ENCODE measurements around the gene DNAJB14. TPM values are rescaled to one million over a fixed set of nuclear protein-coding genes. Genes with fewer than 3 reads are reported as not detected.
"Not testable (repeated sequence)": the region's sequence is repeated elsewhere in the genome, so short reads cannot be mapped to it uniquely, and the experiment has no call there.

The DNAJB14 gene
- 10 to 100 TPM; 43.4 to 45.1 TPM for total RNA-seq

DNA sequence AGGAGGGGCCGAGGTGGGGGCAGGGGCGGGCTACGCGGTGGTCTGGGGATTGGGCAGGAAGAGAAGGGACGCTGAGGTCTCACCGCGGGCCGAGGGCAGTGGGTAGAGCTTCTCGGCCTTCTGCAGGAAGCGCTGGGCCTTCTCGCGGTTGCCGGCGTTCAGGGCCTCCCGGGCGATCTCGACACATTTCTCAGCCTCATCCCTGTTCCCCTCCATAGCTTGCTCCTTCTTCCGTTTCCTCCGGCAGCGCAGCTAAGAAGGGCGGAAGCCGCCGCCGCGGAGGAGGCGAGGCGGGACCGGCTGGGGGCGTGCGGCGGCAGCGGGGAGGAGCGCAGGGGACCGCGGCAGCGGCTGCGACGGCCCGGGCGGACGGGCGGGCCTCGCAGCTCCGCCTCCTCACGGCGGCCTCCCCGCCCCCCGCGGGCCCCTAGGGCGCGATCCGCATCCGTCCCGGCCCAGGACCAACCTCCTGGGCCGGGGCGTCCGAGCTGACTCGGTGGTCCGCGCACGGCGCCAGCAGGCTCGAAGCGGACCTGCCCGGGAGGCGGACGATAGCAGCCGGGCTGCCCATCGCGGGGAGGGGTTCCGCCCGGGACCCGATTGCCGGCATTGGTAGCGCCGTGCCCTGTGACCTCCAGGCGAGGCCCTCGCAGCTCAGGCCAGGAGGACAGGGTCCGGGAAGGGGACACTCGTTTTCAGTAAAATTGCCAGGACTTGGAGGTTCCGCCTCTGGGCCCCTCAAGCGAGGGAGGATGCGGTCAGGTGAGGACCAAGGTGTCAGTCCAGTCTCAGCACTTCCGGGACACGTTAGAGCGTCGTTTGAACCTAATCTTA lies at the start of gene DNAJB14:
TSS of gene DNAJB14 (minus strand) at position 263 of the 834 bp plus-strand sequence. CDS start at position 216, 47 bp downstream.
- peak; percentile 44 for ATAC-seq (replicated peaks)
- no peaks in the 10 kb centered on the region for H3K27me3 Mint-ChIP-seq
- no peaks in the 10 kb centered on the region for H3K9me3 Mint-ChIP-seq
- peak within 1 kb of the TSS; percentile 95 for H3K27ac Mint-ChIP-seq
- H3K4me3 Mint-ChIP-seq: no peak within 1 kb of the TSS
- peaks cover 33% of the 10 kb centered on the region for H3K4me1 Mint-ChIP-seq
- H3K36me3 Mint-ChIP-seq (ENCODE audit: low read depth): peaks cover 39% of the 10 kb centered on the region

DNA sequence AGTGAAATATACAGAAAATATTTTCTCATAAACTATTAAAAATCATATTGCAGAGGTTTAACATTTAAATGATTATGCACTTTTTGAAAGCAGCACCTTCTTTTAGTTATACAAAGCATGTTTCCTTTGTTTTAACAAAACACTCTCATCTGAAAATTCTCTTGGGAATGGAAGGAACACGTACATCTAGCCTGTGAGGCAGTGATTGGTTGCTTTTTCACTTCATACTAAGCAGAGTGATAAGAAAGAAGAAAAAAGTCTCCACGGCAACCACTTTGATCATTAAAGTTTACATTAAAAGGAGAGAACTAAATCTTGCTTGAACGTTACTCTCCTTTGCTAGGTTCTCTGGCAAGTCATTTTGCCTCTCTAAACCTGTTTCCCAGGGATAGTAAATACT lies 45.3 kb upstream of the DNAJB14 start:
- H3K27ac Mint-ChIP-seq: no peak overlapping the region
- H3K36me3 Mint-ChIP-seq (ENCODE audit: low read depth): no peaks in the 10 kb centered on the region
- H3K9me3 Mint-ChIP-seq: no peaks in the 10 kb centered on the region
- H3K27me3 Mint-ChIP-seq: peaks cover 6% of the 10 kb centered on the region
- no peak for ATAC-seq (replicated peaks)
- H3K4me1 Mint-ChIP-seq: no peaks in the 10 kb centered on the region
- no peak overlapping the region for H3K4me3 Mint-ChIP-seq

DNA sequence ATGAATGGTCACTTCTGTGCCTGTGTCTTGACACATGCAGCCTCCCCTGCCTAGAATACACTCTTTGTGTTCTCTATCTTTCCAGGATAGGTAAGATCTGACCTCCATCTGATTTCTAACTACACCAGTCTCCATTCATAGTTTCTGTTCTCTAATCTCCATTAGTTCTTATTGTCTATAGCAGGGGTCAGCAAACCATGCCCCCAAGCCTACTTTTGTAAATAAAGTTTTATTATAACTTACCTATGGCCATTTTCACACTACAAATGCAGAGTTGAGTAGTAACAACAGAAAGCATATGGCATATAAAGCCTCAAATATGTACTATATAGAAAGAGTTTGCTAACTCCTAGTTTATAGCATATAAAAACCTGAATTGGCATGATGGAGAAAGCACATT lies 41.3 kb upstream of the DNAJB14 start:
- Mint-ChIP-seq H3K27me3 (peaks cover 14% of the 10 kb centered on the region), H3K9me3 (peaks cover 3% of the 10 kb centered on the region), H3K4me3 (no peak overlapping the region), H3K36me3 (ENCODE audit: low read depth) (no peaks in the 10 kb centered on the region), H3K27ac (no peak overlapping the region), H3K4me1 (no peaks in the 10 kb centered on the region)
- ATAC-seq (replicated peaks): no peak

DNA sequence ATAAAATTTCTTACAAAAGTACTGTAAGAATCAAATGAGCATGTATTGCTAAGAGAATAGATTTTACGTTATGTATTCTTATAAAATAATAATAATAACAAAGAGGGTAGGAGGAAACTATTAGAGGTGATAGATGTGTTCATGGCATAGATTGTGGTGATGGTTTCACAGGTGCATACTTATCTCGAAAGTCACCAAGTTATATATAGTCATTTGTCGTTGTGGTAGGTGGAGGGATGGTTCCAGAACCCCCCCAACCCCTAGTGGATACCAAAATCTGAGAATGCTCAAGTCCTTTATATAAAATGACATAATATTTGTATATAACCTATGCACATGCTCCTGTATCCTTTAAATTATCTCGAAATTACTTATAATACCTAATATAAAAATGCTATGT lies 40.4 kb upstream of the DNAJB14 start:
- no peaks in the 10 kb centered on the region for H3K36me3 Mint-ChIP-seq (ENCODE audit: low read depth)
- H3K4me3 Mint-ChIP-seq: no peak overlapping the region
- H3K9me3 Mint-ChIP-seq: peaks cover 3% of the 10 kb centered on the region
- no peak for ATAC-seq (replicated peaks)
- no peaks in the 10 kb centered on the region for H3K4me1 Mint-ChIP-seq
- no peak overlapping the region for H3K27ac Mint-ChIP-seq
- H3K27me3 Mint-ChIP-seq: peaks cover 14% of the 10 kb centered on the region

DNA sequence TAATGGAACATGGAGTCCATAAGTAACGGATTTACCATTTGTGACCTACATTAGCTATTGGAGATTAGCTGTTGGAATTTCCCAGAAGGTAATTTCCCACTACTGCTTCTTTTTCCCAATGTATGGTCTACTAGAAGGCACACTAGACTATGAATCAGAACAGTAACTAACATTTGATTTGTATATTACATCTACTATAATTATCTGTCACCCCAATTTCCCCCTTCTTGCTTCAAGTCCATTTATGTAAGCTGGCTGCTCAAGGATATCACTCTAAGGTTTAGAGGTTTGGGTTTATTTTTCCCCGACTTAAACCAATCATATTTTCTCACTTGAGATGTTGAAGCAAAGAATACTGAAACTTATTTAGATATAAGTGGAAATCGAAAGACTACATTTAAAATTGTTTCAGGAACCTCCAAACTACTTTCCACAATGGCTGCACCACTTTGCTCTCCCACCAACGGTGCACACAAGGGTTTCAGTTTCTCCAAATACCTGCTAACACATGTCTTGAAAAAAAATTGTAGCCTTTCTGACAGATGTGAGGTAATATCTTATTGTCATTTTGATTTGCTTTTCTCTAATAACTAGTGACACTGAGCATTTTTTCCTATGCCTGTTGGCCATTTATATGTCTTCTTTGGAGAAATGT lies 37.0 kb upstream of the DNAJB14 start:
- no peaks in the 10 kb centered on the region for H3K4me1 Mint-ChIP-seq
- H3K27ac Mint-ChIP-seq: no peak overlapping the region
- H3K4me3 Mint-ChIP-seq: no peak overlapping the region
- peaks cover 14% of the 10 kb centered on the region for H3K27me3 Mint-ChIP-seq
- ATAC-seq (replicated peaks): peak; percentile 54
- no peaks in the 10 kb centered on the region for H3K36me3 Mint-ChIP-seq (ENCODE audit: low read depth)
- H3K9me3 Mint-ChIP-seq: peaks cover 3% of the 10 kb centered on the region

DNA sequence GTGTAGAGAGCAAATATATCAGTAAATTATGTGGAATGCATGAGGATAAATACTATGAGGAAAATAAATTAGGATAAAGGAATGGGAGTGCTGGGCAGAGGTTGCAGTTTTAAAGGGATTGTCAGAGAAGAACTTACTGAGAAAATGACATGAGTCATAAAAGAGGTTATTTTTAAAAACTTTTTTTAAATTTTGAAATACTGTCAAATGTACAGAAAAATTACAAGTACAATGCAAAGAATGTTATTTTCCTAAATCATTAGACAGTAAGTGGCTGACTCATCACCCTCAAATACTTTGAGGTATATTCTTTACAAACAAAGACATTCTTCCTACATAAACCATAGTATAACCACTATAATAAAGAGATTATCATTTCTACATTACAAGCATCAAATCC lies 33.5 kb upstream of the DNAJB14 start:
- Mint-ChIP-seq H3K27ac (no peak overlapping the region), H3K9me3 (peaks cover 2% of the 10 kb centered on the region), H3K36me3 (ENCODE audit: low read depth) (no peaks in the 10 kb centered on the region), H3K4me1 (no peaks in the 10 kb centered on the region), H3K4me3 (no peak overlapping the region), H3K27me3 (peaks cover 4% of the 10 kb centered on the region)
- no peak for ATAC-seq (replicated peaks)

DNA sequence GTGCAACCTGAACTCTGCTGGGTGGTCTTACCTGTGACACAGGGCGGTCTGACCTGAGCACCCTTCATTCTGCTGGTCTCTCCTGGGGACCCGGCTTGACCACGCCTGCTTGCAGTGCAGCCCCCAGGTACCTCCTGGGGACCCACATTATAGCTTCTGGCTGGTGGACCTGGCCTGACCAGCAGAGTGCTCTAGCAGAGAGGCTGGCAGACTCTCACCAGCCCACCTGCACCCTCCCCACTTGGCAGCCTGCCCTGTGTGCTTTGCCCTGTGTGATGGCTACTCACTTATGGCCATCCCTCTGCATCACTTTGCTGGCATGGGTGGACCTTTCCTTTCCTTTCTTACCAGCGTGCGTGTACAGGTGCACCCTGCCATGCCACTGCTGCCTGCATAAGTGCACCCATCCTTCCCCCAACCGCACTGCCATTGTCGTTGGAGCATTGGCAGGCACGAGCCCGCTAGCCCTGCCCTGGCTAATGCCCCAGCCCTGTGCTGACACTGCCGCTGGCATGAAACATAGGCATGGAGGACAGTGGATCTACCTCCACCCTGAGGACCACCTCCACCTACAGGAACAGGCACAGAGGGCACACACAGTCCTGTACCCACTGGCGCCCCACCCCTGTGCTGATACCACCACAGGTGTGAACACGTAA lies 25.2 kb upstream of the DNAJB14 start:
- H3K27me3 Mint-ChIP-seq: no peaks in the 10 kb centered on the region
- ATAC-seq (replicated peaks): no peak
- no peak overlapping the region for H3K4me3 Mint-ChIP-seq
- H3K27ac Mint-ChIP-seq: no peak overlapping the region
- H3K36me3 Mint-ChIP-seq (ENCODE audit: low read depth): no peaks in the 10 kb centered on the region
- H3K9me3 Mint-ChIP-seq: peaks cover 16% of the 10 kb centered on the region
- no peaks in the 10 kb centered on the region for H3K4me1 Mint-ChIP-seq

DNA sequence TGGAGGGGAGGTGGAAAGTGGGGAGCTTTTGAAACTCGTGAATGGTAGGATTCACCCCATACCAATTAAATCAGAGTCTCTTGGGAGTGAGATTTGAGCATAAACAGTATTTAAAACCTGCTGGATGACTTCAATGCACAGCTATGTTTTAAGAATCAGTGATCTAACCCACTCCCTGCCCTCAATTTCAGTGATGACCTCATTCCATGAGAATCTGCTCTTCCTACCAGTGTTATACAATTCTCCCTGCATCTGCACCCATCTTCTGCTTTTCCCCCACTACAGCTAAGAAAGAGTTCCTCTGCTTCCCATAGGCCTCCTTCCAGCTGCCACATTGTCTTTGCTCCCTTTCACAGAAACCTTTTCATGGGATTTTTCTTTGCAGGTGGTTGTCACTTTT lies 21.9 kb upstream of the DNAJB14 start:
- ATAC-seq (replicated peaks): no peak
- Mint-ChIP-seq H3K9me3 (no peaks in the 10 kb centered on the region), H3K27ac (no peak overlapping the region), H3K4me3 (no peak overlapping the region), H3K4me1 (peaks cover 5% of the 10 kb centered on the region), H3K36me3 (ENCODE audit: low read depth) (no peaks in the 10 kb centered on the region), H3K27me3 (no peaks in the 10 kb centered on the region)

DNA sequence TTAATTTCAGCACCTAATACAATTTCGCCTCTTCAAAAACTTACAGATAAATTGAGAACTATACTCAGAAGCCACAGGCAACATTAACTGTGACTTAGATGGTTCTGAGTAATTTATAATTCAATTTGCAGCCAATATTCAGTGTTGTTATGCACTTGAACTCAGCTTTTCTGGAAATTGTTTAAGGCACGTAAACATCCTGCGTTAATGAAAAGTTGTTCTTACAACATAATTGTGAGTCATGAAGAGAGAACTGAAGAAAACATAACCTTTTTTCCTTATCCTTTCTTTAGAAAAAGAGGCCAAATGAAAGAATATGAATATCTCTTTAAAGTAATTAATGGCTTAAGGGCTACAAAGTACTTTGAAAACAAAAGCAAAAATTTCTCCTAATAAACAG lies 20.3 kb upstream of the DNAJB14 start:
- Mint-ChIP-seq H3K27me3 (no peaks in the 10 kb centered on the region), H3K9me3 (no peaks in the 10 kb centered on the region), H3K36me3 (ENCODE audit: low read depth) (no peaks in the 10 kb centered on the region), H3K4me1 (peaks cover 5% of the 10 kb centered on the region), H3K27ac (no peak overlapping the region), H3K4me3 (no peak overlapping the region)
- ATAC-seq (replicated peaks): no peak

DNA sequence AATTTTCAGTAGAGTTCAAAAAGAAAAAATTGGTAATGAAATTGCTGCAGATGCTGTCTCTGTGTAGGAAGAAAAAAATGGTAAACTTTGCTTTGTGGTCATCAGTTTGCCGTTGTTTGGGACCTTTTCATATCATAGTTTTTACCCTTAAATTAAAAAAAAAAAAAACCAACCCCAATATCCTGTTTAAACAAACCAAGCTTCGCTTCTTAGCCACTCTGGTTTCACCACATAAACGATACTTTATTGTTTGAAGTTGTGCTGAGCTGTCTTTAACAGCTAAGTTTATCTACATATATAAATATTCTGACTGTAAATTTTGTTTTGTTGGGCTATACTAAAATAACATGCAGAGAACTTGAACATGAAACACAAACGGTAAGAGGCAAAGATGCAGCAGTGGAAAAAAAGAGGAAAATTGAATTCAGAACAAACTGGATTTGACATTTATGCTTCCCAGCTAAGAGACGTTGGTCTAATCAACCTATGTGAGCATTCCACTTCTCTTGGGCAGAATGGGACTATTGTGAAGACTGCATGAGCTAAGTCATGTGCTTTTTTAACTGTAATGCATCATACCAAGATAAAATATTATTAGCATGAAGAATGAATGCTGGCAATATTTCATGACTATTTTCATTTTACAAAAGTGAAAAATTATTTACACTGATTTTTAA lies 19.4 kb upstream of the DNAJB14 start:
- Mint-ChIP-seq H3K27me3 (no peaks in the 10 kb centered on the region), H3K4me1 (peaks cover 5% of the 10 kb centered on the region), H3K27ac (no peak overlapping the region), H3K9me3 (no peaks in the 10 kb centered on the region), H3K4me3 (no peak overlapping the region), H3K36me3 (ENCODE audit: low read depth) (no peaks in the 10 kb centered on the region)
- peak; percentile 32 for ATAC-seq (replicated peaks)

DNA sequence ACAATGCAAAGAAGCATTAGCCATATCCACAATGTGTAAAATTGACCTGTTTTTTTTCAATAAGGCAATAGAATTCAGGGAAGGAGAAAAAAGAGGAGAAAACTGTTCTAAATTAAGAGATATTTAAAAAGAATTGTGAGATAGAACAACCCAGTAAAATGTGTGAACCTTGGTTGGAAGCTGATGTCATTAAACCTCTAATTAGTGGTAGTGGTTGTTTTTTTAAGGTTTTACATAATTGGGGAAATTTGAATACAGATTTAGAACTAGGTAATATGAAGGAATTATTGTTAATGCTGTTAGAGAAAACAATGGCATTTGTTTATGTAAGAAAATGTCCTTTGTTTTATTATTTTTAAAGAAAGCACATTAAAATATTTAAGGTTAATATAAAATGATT lies 18.8 kb upstream of the DNAJB14 start:
- peak overlapping the region; percentile 32 for H3K27ac Mint-ChIP-seq
- H3K4me1 Mint-ChIP-seq: peaks cover 5% of the 10 kb centered on the region
- no peaks in the 10 kb centered on the region for H3K27me3 Mint-ChIP-seq
- no peaks in the 10 kb centered on the region for H3K36me3 Mint-ChIP-seq (ENCODE audit: low read depth)
- ATAC-seq (replicated peaks): no peak
- H3K4me3 Mint-ChIP-seq: no peak overlapping the region
- no peaks in the 10 kb centered on the region for H3K9me3 Mint-ChIP-seq

DNA sequence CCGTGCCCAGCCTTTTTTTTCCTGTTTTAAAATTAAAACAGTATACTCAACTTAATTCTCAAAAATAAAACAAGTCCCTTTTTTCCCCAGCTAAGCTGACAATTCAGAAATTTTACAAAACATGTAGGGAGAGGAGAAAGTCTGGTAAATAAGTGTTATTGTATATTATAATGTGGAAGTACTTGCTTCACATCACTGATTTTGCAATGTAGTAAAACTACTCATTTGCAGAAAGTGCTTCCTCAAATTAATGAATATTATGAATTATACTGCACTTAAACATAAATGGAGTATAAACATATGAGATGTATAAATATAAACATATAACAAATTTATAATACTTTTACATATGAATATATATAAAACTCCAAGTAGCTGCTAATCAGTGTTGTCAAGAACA lies 15.3 kb upstream of the DNAJB14 start:
- ATAC-seq (replicated peaks): no peak
- no peak overlapping the region for H3K27ac Mint-ChIP-seq

DNA sequence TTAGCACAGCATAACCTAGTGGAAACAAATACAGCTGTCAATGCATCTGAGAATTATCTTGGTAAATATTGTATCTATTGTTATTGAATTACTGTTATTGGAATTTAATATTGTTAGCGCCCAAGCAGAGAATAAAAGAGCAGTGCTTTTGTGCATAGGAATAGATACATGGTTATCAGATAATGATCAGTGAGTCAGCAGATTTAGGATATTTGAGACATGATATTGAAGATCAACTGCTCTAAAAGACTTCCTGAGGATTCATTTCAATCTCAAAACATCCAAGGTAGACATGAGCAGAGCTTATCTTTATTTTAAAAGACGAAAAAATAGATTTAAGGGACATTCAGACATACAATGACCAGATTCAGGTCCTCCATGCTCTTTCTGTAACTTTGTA lies 14.2 kb upstream of the DNAJB14 start:
- Mint-ChIP-seq H3K27me3 (no peaks in the 10 kb centered on the region), H3K4me1 (peaks cover 5% of the 10 kb centered on the region), H3K36me3 (ENCODE audit: low read depth) (no peaks in the 10 kb centered on the region), H3K4me3 (no peak overlapping the region), H3K27ac (no peak overlapping the region), H3K9me3 (peaks cover 3% of the 10 kb centered on the region)
- no peak for ATAC-seq (replicated peaks)

More for the DNA sequence above, 15.3 kb upstream of the DNAJB14 start:
- Mint-ChIP-seq H3K36me3 (ENCODE audit: low read depth) (no peaks in the 10 kb centered on the region), H3K27me3 (no peaks in the 10 kb centered on the region), H3K9me3 (peaks cover 3% of the 10 kb centered on the region), H3K4me1 (peaks cover 5% of the 10 kb centered on the region), H3K4me3 (no peak overlapping the region)

DNA sequence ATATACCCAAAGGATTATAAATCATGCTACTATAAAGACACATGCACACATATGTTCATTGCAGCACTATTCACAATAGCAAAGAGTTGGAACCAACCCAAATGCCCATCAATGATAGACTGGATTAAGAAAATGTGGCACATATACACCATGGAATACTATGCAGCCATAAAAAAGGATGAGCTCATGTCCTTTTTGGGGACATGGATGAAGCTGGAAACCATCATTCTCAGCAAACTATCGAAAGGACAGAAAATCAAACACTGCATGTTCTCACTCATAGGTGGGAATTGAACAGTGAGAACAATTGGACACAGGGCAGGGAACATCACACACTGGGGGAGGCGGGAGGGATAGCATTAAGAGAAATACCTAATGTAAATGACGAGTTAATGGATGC lies 11.8 kb upstream of the DNAJB14 start:
- not testable (repeated sequence) for ATAC-seq (replicated peaks); H3K4me3 Mint-ChIP-seq; H3K9me3 Mint-ChIP-seq; H3K4me1 Mint-ChIP-seq; H3K27ac Mint-ChIP-seq; H3K36me3 Mint-ChIP-seq (ENCODE audit: low read depth); H3K27me3 Mint-ChIP-seq
